Measurements from ENCODE around the gene RAB33B. TPM values are rescaled to one million over a fixed set of nuclear protein-coding genes. Genes with fewer than 3 reads are reported as not detected.
"Not testable (repeated sequence)": the region's sequence is repeated elsewhere in the genome, so short reads cannot be mapped to it uniquely, and the experiment has no call there.

Gene RAB33B
- total RNA-seq, 1 experiment from 2014 or later = 4.5 TPM

GRCh38 chr4:139441029-139441428 is 12.9 kb upstream of the RAB33B start:
- no peaks in the 10 kb centered on the region for H3K27me3 ChIP-seq (ENCODE audit: control insufficient read depth, insufficient read depth, low read length)
- CTCF ChIA-PET = no interaction called here

GRCh38 chr4:139443661-139444060 is 10.3 kb upstream of the RAB33B start:
- Histone ChIP-seq H3K9me3 (ENCODE audit: control insufficient read depth, insufficient read depth, low read depth, low read length) (0 out of 2 replicates have a peak, but pooled peaks cover 5% of the 10 kb centered on the region), H3K4me3 (ENCODE audit: low read depth in 2 of 2, low read length in 2 of 2) (no peak overlapping the region), H3K27me3 (ENCODE audit: control insufficient read depth, insufficient read depth, low read length) (no peaks in the 10 kb centered on the region), H3K4me1 (ENCODE audit: control insufficient read depth, insufficient read depth, low read length) (no peaks in the 10 kb centered on the region), H3K36me3 (ENCODE audit: control insufficient read depth, insufficient read depth, low read length) (no peaks in the 10 kb centered on the region), H3K27ac (ENCODE audit: low read length) (no peak overlapping the region)
- intact Hi-C loops (cut with micrococcal nuclease; ENCODE audit: unreplicated experiment) (no loop called here), in situ Hi-C loops (cut with HindIII; ENCODE audit: low pct_unique_long_range_greater_than_20kb, low sequenced_read_pairs) (no loop called here)
- ChIA-PET CTCF (no interaction called here), POLR2A (no interaction called here)
- DNase-seq (ENCODE audit: low read depth, low spot score) (no peak), ATAC-seq (no peak)
- BruUV-seq (replicated peaks) = no TSS peak
- TF ChIP-seq REST (IDR thresholded peaks at IDR 0.05; ENCODE audit: insufficient read depth in 1 of 2, low read depth in 2 of 2, low read length in 1 of 2) (no peak), POLR2AphosphoS5 (IDR thresholded peaks at IDR 0.05; ENCODE audit: low read depth, low read length) (no peak), SIN3A (IDR thresholded peaks at IDR 0.05; ENCODE audit: borderline replicate concordance, insufficient read depth, low read depth, low read length) (no peak), TCF7L2 (IDR thresholded peaks at IDR 0.05; ENCODE audit: low read depth, low read length) (no peak)

More at GRCh38 chr4:139441029-139441428, 12.9 kb upstream of the RAB33B start:
- in situ Hi-C loops (cut with HindIII; ENCODE audit: low pct_unique_long_range_greater_than_20kb, low sequenced_read_pairs) = no loop called here
- no peak overlapping the region for H3K27ac ChIP-seq (ENCODE audit: low read length)
- intact Hi-C loops (cut with micrococcal nuclease; ENCODE audit: unreplicated experiment) = no loop called here
- POLR2A ChIA-PET = no interaction called here
- no peak for DNase-seq (ENCODE audit: low read depth, low spot score)
- H3K36me3 ChIP-seq (ENCODE audit: control insufficient read depth, insufficient read depth, low read length) = no peaks in the 10 kb centered on the region
- H3K4me3 ChIP-seq (ENCODE audit: low read depth in 2 of 2, low read length in 2 of 2) = no peak overlapping the region
- no peaks in the 10 kb centered on the region for H3K4me1 ChIP-seq (ENCODE audit: control insufficient read depth, insufficient read depth, low read length)
- peaks cover 10% of the 10 kb centered on the region; the same call in 1 of the 2 replicates for H3K9me3 ChIP-seq (ENCODE audit: control insufficient read depth, insufficient read depth, low read depth, low read length)
- BruUV-seq (replicated peaks) = no TSS peak
- no peak for ATAC-seq
- no peak for TF ChIP-seq SIN3A (IDR thresholded peaks at IDR 0.05; ENCODE audit: borderline replicate concordance, insufficient read depth, low read depth, low read length)
- TF ChIP-seq POLR2AphosphoS5 (IDR thresholded peaks at IDR 0.05; ENCODE audit: low read depth, low read length) = no peak
- TF ChIP-seq REST (IDR thresholded peaks at IDR 0.05; ENCODE audit: insufficient read depth in 1 of 2, low read depth in 2 of 2, low read length in 1 of 2) = no peak

- H3K36me3 ChIP-seq (ENCODE audit: control insufficient read depth, insufficient read depth, low read length); in situ Hi-C loops (cut with HindIII; ENCODE audit: low pct_unique_long_range_greater_than_20kb, low sequenced_read_pairs); H3K9me3 ChIP-seq (ENCODE audit: control insufficient read depth, insufficient read depth, low read depth, low read length); H3K27ac ChIP-seq (ENCODE audit: low read length); DNase-seq (ENCODE audit: low read depth, low spot score); H3K27me3 ChIP-seq (ENCODE audit: control insufficient read depth, insufficient read depth, low read length); BruUV-seq (replicated peaks); H3K4me1 ChIP-seq (ENCODE audit: control insufficient read depth, insufficient read depth, low read length); POLR2A ChIA-PET; CTCF ChIA-PET; intact Hi-C loops (cut with micrococcal nuclease; ENCODE audit: unreplicated experiment); ATAC-seq; H3K4me3 ChIP-seq (ENCODE audit: low read depth in 2 of 2, low read length in 2 of 2): not testable (repeated sequence)
Observed at GRCh38 chr4:139444881-139445280, 9.0 kb upstream of the RAB33B start.

GRCh38 chr4:139447078-139447477 is 6.8 kb upstream of the RAB33B start:
- H3K27ac ChIP-seq (ENCODE audit: low read length); ATAC-seq; H3K36me3 ChIP-seq (ENCODE audit: control insufficient read depth, insufficient read depth, low read length); H3K4me3 ChIP-seq (ENCODE audit: low read depth in 2 of 2, low read length in 2 of 2); BruUV-seq (replicated peaks); CTCF ChIA-PET; H3K9me3 ChIP-seq (ENCODE audit: control insufficient read depth, insufficient read depth, low read depth, low read length); H3K4me1 ChIP-seq (ENCODE audit: control insufficient read depth, insufficient read depth, low read length); intact Hi-C loops (cut with micrococcal nuclease; ENCODE audit: unreplicated experiment); H3K27me3 ChIP-seq (ENCODE audit: control insufficient read depth, insufficient read depth, low read length); in situ Hi-C loops (cut with HindIII; ENCODE audit: low pct_unique_long_range_greater_than_20kb, low sequenced_read_pairs); POLR2A ChIA-PET; DNase-seq (ENCODE audit: low read depth, low spot score): not testable (repeated sequence)

Measured in Panc1 (cell line).